Measurements from ENCODE around the gene BTN2A1.
"Not testable (repeated sequence)": the region's sequence is repeated elsewhere in the genome, so short reads cannot be mapped to it uniquely, and the experiment has no call there.

Gene BTN2A1

GRCh38 chr6:26432627-26433201 is 25.0 kb upstream of the BTN2A1 start:
- no peak for DNase-seq (ENCODE audit: low read depth in 2 of 2)

GRCh38 chr6:26433680-26434079 is 24.1 kb upstream of the BTN2A1 start:
- not testable (repeated sequence) for DNase-seq (ENCODE audit: low read depth in 2 of 2)

- no peak for DNase-seq (ENCODE audit: low read depth in 2 of 2)
Measured at GRCh38 chr6:26436018-26436417, 21.7 kb upstream of the BTN2A1 start.

DNA sequence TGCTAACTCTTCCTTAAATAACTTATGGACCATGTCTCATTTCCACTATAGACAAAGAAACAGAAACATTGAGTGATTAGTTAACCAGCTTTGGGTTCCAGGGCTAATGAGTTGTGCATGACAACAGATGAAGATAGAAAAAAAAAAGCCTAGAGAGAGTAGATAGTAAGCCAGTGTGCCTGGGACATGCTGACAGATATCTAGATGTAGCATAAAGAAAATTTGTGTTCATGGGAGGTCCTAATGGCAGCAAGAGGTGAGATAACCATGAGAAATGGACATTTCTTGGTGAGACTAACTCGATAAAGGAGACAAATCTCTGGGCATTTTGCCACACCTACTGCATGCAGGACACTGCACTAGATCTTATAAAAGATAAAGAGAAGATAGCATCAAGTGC is 20.2 kb upstream of the BTN2A1 start:
- no peak for DNase-seq (ENCODE audit: low read depth in 2 of 2)

DNA sequence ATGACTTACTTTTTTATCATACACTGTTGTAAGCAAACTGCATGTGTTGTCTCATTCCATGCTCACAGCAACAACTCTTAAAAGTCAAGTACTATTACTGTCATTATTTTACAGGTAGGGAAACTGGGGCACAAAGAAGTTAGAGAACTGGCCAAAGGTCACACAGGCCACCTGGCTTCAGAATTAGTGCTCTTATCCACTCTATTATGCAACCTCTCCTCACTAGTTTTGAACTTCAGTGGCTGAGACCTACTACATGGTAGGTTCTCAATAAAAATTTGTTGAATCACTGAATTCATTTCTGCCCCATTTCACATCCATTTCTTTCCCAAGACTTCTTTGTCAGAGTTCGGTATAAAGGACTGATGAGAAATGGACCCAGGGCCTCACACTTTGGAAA is 19.8 kb upstream of the BTN2A1 start:
- DNase-seq (ENCODE audit: low read depth in 2 of 2) = no peak

DNA sequence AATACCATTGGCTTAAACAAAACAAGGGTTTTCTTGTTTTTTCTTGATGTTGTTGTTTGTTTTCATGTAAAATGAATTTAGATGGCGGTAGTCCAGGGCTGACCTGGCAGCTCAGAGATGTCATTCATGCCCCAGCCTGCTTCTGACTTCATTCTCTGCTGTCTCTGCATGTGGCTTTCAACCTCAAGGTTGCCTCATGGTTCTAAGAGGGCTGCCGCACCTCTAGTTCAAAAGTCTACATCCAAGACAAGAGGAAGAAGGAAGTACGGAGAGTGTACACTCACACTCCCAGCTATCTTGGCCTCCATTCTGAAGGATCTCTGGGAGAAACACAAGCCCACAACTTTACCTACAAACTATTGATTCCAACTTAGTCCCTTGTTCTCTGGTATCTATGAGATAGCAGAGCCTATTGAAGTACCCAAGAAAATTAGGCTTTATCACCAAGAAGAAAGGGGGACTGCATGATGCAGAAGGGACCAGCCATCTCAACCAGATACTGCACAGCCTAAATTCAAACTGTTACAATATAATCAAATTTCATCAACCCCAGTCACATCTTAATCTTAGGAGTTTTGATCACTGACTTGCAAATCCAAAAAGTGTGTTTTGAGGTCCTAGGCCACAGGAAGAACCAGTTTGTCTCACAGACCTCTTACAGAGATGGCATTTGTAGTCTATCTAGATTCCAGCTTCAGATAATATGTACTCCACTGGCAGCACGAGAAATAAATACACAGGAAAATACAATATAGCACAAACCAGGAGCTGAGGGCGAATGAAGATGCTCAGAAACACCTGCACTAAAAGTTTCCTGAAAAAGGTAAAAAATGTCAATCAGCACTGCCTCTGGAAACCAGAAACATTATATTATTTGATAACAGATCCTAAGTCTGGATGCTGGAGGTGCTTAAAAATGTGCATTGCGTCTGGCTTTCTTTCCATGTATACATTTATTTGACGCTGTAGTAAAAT is 18.3 kb upstream of the BTN2A1 start:
- DNase-seq (ENCODE audit: low read depth in 2 of 2) = no peak

GRCh38 chr6:26440977-26441358 is 16.8 kb upstream of the BTN2A1 start:
- no peak for DNase-seq (ENCODE audit: low read depth in 2 of 2)

GRCh38 chr6:26441977-26442376 is 15.8 kb upstream of the BTN2A1 start:
- no peak for DNase-seq (ENCODE audit: low read depth in 2 of 2)

GRCh38 chr6:26445934-26446667 is 11.7 kb upstream of the BTN2A1 start:
- DNase-seq (ENCODE audit: low read depth in 2 of 2) = no peak

- DNase-seq (ENCODE audit: low read depth in 2 of 2) = no peak
Measured at GRCh38 chr6:26447257-26447656, 10.5 kb upstream of the BTN2A1 start.

- DNase-seq (ENCODE audit: low read depth in 2 of 2) = no peak
Measured at GRCh38 chr6:26450240-26450639, 7.5 kb upstream of the BTN2A1 start.

- DNase-seq (ENCODE audit: low read depth in 2 of 2) = no peak
Measured at GRCh38 chr6:26452631-26453235, 5.0 kb upstream of the BTN2A1 start.

DNA sequence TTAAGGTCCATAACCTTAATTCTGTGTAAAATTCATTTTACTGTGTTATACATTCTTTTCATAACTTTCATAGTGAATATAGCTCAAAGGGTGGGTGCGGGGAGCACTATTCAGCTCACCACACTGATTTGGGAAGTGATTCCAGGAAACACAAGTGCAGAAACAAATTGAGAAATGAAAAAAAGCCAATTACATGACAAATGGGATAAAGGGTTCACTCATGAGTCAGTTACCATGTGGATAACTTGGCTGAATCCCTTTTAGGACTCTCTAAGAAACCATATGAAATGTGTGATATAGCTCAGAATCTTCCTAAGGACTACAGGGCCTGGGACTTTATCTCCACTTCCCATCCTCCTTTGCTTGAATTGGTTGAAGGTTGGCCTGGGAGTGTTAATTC is 3.1 kb upstream of the BTN2A1 start:
- DNase-seq (ENCODE audit: low read depth in 2 of 2) = no peak

DNA sequence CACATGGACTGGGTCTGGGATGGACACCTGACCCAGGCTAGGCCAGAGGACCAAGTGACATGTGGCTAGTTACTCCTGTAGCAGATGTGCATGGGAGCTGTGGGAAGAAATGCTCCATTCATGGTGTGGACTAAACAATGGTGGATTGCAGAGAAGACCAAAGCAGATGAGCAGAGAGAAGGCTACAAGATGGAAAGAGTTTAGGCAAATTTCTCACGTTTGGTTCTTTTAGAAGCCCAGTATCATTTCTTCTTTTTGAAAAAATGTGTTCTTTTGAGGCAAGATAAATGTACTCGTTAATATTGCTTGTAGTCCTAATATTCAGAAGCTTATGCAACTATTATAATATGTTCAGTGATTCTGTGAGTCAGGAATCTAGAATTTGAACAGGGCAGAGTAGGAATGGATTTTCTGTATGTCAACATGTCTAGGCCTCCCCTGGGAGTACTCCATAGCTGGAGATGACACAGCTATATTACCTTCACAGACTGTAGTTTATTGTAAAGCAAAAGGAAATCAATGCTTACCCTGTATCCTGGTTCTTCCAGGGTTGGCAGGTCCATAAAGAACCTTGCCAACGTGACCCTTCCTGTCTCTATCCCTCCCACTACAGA is 2.3 kb upstream of the BTN2A1 start:
- DNase-seq (ENCODE audit: low read depth in 2 of 2) = no peak

GRCh38 chr6:26457264-26457805 is 420 bp upstream of the BTN2A1 start:
- DNase-seq (ENCODE audit: low read depth in 2 of 2) = no peak

GRCh38 chr6:26459023-26459810 is 1.5 kb downstream of the BTN2A1 start:
- DNase-seq (ENCODE audit: low read depth in 2 of 2) = no peak

DNA sequence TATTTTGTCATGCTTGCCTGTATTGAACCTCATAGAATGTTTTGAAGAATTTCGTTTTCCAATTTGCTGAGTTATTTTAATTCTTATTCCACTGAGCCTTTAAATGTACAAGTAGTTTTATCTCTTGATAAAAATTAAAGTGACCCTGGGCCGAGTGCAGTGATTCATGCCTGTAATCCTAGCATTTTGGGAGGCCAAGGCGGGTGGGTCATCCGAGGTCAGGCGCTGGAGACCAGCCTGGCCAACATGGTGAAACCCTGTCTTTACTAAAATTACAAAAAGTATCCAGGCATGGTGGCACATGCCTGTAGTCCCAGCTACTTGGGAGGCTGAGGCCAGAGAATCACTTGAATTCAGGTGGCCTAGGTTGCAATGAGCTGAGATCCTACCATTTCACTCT is 3.6 kb downstream of the BTN2A1 start:
- not testable (repeated sequence) for DNase-seq (ENCODE audit: low read depth in 2 of 2)

DNA sequence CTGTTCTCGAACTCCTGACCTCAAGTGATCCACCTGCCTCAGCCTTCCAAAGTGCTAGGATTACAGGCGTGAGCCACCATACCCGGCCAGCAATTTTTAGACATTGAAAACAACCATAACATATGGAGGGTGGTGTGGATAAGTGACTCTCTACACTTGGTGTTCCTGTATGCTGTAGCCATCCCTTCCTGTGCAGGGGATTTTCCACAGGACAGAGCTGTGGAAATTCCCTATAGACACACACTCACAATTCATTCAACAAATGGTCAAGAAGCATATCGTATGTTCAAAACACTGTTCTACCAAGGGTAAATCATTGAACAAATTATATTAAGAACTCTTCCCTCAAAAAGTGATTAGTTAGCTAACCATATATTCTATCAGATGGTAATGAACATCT is 6.3 kb downstream of the BTN2A1 start:
- no peak for DNase-seq (ENCODE audit: low read depth in 2 of 2)

GRCh38 chr6:26464416-26465131 is 6.8 kb downstream of the BTN2A1 start:
- no peak for DNase-seq (ENCODE audit: low read depth in 2 of 2)

DNA sequence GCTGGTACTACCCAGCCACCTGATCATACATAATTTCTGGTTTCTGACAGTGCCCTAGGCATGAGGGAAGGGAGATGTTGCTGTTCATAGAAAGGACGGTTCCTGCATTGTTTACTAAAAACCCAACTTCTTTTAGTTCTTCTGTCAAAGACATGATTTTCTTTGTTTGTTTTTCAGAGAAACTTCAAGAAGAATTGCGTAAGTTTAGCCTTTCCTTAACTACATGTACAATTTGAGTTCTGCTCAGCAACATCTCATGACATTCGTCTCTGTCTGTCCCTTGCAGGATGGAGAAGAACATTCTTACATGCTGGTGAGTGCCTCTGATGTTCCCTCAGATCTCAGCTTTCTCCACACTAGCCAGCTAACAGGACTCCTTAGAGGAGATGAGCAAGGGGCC is 8.0 kb downstream of the BTN2A1 start:
- no peak for DNase-seq (ENCODE audit: low read depth in 2 of 2)

All from stimulated activated CD8-positive, alpha-beta memory T cell treated with anti-CD3 and anti-CD28 coated beads, Interleukin-7, amount 100 ng/mL, for 1 hour (primary cell).